Femur (tissue), 1 donor: ENCODE results near the gene FRYL.
"Not testable (repeated sequence)": the region's sequence is repeated elsewhere in the genome, so short reads cannot be mapped to it uniquely, and the experiment has no call there.

ENCODE experiments used
- DNase-seq: peaks from one replicate; pipeline ENCODE4 v3.0.0-alpha.2; 2017

Gene FRYL

DNA sequence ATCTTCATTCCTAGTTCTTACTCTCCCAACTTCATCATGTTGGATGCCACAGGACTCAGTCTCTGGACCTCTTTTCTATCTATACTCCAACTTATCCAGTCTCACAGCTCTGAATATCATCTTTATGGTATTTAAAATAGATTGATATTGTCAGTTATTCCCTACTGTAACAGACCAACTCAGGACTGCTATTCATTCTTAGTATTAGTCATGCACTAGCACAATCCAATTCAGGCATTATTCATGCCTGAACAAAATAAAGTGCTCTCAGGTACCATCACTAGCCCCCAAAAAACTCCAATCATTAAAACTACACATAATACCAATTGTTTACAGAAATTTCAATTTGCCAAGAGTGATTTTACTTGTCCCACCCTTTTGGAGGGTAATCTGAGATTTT lies 37.7 kb downstream of the FRYL start:
- no peak for DNase-seq

DNA sequence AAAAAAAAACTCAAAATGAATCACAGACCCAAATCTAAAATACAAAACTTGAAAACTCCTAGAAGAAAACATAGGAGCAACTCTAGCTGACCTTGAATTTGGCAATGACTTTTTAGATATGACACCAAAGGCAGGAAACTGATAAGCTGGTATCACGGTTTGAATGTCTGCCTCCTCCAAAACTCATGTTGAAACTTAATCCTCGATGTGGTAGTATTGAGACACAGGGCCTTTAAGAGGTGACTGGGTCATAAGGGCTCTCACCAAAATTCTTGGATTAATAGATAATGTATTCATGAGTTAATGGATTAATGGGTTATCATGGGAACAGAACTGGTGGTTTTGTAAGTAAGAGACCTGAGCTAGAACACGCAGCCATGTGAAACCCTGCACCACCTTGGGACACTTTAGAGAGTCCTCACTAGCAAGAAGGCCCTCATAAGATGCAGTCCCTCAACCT lies 40.5 kb downstream of the FRYL start:
- no peak for DNase-seq

DNA sequence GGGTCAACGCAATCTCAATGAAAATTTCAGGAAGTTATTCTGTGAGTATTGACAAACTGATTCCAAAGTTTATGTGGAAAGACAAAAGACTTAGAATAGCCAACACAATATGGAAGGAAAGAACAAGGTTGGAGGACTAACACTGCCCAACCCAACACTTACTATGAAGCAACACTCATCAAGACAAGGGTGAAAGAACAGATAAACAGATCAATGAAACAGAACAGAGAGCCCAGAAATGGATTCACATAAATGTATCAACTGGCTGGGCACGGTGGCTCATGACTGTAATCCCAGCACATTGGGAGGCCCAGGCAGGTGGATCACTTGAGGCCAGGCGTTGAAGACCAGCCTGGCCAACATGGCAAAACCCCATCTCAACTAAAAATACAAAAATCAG lies 41.2 kb downstream of the FRYL start:
- DNase-seq = no peak

DNA sequence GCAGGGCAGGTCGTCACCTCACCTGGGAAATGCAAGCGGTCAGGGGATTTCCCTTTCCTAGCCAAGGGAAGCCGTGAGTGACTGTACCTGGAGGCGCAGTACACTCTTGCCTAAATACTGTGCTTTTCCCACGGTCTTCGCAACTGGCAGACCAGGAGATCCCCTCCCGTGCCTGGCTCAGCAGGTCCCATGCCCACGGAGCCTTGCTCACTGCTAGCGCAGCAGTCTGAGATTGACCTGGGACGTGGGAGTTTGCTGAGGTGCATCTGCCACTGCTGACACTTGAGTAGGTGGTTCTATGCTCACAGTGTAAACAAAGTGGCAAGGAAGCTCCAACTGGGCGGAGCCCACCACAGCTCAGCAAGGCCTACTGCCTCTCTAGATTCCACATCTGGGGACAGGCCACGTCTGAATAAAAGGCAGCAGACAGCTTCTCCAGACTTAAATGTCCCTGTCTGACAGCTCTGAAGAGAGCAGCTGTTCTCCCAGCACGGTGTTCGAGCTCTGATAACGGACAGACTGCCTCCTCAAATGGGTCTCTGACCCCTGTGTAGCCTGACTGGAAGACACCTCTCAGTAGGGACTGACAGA lies 51.1 kb downstream of the FRYL start:
- not testable (repeated sequence) for DNase-seq

DNA sequence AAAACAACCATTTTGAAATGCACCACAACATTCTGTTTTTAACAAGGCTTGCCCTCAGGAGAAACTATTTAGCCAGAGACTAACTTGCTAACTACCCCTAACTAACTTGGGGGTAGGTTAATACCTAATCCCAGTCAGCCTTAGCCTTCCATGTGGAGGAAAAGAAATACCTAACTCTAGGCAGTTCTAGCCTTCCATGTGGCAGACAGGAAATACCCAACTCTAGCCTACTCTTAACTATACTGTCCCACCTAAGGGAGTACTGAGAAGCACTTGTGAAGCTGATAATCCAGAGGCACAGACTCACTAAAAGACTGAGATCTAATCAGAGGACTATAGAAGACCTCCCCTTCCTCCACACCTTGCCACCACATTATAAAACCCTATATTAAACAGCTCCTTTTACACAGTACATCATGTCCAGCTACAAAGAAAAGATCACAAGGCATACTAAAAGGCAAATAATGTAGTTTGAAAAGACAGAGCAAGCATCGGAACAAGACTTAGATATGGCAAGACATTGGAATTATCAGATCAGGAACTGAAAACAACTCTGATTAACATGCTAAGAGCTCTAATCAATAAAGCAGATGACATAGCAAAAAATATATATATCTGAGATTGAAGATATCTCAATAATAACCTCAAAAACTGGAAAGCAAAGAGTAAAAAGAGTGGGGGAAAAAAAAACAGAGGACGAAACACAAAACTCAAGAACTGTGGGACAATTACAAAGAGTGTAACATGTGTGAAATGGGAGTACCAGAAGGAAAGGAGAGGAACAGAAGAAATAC lies 52.2 kb downstream of the FRYL start:
- no peak for DNase-seq

DNA sequence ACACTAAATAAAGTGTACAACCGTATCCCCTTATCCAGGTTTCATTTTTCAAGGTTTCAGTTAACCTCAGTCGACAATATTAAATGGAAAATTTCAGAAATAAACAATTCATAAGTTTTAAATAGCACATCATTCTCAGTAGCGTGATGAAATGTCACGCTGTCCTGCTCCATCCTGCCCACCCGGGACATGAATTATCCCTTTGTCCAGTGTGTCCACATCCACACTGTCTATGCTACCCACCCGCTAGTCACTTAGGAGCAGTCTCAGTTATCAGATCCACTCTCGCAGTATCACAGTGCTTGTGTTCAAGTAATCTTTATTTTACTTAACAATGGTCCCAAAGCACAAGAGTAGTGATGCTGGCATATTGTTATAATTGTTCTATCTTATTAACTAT lies 54.7 kb downstream of the FRYL start:
- no peak for DNase-seq

DNA sequence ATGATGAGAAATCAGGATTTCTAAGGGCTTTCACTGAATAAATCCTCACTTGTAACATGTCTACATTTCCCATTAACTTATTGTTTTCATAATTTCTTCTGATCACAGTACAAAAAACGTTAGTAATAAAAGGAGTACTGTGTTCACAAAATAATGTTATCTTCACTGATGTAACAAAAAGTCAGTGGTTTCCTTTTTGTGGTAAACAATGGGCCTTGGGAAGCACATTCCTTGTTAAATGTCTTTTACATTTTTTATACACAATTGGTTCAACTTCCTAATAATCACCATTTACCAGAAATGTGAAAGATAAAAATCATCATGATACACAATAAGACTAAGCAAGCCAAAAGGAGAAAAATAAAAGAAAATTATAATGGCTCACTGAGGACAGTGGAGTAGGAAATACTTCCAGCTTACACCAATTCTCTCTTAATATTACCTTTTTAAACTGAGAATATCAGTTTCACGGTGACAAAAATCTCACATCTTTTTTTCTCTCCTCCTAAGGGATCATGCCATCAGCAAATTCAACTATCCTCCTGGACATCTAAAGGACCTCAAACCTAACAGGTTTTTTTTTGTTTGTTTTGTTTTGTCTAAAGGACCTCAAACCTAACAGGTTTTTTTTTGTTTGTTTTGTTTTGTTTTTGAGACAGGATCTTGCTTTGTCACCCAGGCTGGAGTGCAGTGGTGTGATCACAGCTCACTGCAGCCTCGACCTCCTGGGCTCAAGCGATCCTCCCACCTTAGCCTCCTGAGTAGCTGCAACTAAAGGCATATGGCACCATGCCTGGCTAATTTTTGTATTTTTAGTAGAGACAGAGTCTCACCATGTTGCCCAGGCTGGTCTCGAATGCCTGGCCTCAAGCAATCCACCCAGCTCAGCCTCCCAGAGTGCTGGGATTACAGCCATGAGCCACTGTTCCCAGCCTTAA lies 57.3 kb downstream of the FRYL start:
- no peak for DNase-seq

DNA sequence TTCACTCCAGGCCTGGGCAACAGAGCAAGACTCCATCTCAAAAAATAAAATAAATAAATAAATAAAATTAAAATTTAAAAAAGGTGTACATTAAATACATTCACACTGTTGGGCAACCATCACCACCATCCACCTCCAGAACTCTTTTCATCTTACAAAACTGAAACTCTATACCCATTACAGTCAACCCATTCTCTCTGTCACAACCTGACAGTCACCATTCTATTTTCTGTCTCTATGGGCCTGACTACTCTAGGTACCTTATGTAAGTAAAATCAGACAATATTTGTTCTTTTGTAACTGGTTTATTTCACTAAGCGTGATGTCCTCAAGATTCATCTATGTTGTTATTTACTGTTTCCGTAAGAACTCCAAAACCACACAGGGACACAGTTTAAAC lies 59.6 kb downstream of the FRYL start:
- DNase-seq = no peak

- no peak for DNase-seq
Measured at GRCh38 chr4:48718818-48719465, 61.1 kb downstream of the FRYL start.

DNA sequence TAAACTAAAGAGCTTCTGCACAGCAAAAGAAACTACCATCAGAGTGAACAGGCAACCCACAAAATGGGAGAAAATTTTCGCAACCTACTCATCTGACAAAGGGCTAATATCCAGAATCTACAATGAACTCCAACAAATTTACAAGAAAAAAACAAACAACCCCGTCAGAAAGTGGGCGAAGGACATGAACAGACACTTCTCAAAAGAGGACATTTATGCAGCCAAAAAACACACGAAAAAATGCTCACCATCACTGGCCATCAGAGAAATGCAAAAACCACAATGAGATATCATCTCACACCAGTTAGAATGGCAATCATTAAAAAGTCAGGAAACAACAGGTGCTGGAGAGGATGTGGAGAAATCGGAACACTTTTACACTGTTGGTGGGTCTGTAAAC lies 63.8 kb downstream of the FRYL start:
- not testable (repeated sequence) for DNase-seq

DNA sequence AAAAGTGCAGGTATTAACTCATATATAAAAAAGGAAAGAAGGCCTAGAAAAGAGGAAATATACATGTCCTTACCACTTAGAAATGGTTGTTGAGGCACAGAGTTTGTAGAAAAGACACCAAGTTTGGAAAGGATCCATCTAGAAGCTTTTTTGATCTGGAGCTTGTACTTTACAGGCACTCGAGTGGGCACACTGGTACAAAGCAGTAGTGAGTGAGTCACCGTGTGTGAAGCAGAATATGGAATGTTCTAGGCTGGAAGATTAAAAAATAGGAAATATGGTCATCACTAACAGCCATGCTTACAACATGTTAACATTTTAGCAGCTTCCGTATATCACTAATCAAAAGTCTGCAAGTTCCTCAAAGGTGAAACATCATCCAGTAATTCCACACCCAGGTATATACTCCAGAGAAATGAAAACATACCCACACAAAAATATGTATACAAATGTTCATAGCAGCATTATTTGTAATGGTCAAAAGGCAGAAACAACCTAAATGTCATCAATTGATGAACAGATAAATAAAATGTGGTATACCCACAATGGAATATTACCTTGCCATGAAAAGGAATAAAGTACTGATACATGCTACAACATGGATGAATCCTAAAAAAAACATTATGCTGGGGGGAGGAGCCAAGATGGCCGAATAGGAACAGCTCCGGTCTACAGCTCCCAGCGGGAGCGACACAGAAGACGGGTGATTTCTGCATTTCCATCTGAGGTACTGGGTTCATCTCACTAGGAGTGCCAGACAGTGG lies 69.5 kb downstream of the FRYL start:
- DNase-seq = no peak

- DNase-seq = no peak
Measured at GRCh38 chr4:48709901-48710300, 70.2 kb downstream of the FRYL start.

- no peak for DNase-seq
Measured at GRCh38 chr4:48708610-48709009, 71.5 kb downstream of the FRYL start.

DNA sequence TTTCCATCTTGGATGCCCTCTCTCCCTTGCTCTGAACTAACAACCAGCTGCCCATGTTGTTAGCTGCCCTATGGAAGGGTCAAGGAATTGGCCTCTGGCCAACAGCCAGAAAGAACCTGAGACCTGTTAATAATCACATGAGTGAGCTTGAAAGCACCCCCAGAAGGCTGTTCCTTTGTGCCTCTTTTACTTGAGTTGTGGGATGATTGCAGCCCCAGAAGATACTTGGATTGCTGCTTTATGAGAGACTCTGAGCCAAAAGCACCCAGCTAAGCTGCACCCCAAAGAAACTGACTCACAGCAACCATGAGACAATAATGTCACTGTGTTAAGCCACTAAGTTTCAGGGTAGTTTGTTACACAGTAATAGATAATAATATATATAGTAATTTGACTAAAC lies 73.3 kb downstream of the FRYL start:
- no peak for DNase-seq

DNA sequence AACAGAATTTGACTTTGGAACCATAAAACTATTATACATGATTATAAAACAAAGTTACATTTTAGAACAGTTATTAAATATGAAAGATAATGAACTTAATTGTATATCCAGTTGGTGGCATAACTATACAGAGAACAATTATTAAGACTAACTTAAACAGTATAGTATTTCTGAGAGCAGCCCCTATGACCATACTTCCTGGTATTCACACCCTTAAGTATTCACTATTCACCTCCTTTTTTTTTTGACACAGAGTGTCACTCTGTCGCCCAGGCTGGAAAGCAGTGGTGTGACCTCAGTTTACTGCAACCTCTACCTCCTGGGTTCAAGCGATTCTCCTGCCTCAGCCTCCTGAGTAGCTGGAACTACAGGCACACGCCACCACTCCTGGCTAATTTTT lies 74.5 kb downstream of the FRYL start:
- DNase-seq = no peak

- DNase-seq = no peak
Measured at GRCh38 chr4:48704091-48704802, 75.8 kb downstream of the FRYL start.

DNA sequence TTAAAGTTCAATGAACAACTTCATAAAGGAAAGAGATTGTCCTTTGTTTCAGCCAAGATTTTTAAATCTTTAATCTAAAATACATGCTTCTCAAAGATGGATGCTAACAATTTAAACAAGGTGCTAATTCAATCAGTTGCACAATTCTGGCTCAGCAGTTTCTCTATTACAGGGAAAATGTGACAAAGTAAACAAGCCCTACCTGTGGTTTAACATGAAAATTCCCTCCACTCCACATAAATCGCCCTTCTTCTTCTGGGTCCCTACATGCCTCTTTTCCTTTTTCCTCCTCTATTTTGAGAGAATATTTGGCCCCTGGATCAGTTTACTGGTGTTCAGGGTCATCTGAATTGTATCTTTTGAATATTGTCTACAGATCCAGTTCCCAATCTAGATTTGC lies 80.6 kb downstream of the FRYL start:
- DNase-seq = no peak

GRCh38 chr4:48698029-48698971 lies 81.8 kb downstream of the FRYL start:
- peak; percentile 39 for DNase-seq

- not testable (repeated sequence) for DNase-seq
Measured at GRCh38 chr4:48697516-48697915, 82.6 kb downstream of the FRYL start.

GRCh38 chr4:48694824-48695223 lies 85.3 kb downstream of the FRYL start:
- no peak for DNase-seq
